ENCODE data around the gene GLS.

The GLS gene

DNA sequence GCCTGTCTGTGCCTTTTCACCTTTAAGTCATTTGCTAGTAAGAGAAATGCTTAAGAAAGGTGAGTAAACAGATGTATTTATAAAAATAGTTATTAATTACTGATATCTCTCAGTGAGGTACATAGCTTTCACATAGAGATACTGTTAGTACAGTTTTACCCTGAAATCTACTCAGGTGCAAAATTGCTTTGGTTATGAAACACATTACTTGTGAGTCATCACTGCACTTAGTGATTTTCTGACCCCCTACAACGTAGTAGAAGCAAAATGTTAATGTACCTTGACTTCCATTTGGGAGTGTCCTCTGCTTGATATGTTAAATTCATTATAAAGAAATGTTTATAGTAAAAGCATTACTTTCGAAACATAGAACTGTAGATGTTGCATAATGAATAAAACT is 6.5 kb downstream of the GLS start:
- DNase-seq (ENCODE audit: low spot score), result peak; percentile 34

DNA sequence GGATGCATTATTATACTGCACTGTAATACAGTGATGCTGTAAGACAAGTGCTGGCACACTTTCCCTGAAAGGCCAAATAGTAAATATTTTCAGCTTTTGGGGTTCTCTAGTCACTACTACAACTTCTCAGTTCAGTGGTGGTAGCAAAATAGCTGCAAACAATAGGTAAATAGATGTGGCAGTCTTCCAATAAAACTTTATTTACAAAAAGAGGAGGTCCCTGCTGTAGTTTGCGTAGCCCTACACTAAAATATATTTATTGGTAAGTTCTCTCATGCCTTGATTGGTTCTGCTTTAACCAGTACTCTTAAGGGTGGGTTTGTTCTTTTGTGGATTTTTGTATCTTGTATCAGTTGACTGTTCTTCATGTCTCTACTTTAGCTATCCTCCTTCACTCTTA is 7.8 kb downstream of the GLS start:
- DNase-seq (ENCODE audit: low spot score), result no peak

DNA sequence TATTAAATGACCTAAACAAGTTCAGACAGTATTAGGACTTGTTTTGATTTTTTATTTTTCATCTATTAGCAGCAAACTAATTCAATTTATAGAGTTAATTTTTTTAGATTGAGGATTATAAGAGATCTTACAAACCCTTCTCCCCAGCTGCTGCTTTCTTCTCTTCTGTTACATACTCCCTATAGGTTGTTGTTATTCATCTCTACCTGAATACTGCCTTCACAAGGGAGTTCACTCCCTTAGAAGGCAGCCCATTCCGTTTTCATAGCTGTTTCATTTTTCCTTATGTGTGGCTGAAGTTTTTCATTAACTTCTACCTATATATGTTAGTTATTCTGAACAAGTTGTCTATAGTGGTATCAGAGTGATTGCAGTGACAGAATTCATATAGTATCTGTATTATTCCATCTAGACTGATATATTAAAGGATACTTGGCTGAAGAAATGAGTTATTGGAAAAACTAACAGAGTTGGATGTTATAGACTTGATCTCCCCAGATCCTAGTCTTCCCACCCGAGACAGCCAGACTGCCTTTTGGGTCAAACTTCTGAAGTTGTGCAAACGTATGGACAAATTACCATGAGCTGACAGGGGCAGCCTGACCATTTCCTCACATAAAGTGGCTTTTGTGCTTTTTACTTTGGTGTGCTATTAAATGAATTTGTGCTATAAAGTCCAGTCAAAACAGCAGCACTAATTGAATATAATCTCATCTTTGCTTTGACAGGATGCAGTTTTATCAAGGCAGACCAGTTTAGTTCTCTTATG is 8.7 kb downstream of the GLS start:
- no peak for DNase-seq (ENCODE audit: low spot score)

- DNase-seq (ENCODE audit: low spot score), result no peak
Measured at GRCh38 chr2:190891372-190891771, 10.8 kb downstream of the GLS start.

- DNase-seq (ENCODE audit: low spot score), result no peak
Measured at GRCh38 chr2:190891889-190892288, 11.3 kb downstream of the GLS start.

DNA sequence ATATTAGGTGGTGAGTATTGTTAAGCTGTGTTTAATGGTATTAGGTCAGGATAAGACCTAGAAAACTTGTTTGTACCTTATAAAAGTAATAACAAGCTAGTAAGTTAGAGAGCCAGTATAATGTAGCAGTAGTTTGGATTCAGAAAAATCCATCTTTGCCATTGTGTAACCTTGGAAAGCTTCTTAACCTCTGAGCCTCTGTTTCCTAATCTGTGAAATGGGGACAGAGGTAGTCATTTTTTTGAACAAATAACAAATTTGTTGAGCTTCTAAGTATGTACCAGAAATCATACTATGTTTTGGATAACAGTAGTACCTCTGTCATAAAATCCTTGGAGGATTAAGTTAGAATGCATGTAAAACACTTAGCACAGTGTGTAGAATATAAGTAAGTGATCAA is 12.5 kb downstream of the GLS start:
- DNase-seq (ENCODE audit: low spot score), result no peak

DNA sequence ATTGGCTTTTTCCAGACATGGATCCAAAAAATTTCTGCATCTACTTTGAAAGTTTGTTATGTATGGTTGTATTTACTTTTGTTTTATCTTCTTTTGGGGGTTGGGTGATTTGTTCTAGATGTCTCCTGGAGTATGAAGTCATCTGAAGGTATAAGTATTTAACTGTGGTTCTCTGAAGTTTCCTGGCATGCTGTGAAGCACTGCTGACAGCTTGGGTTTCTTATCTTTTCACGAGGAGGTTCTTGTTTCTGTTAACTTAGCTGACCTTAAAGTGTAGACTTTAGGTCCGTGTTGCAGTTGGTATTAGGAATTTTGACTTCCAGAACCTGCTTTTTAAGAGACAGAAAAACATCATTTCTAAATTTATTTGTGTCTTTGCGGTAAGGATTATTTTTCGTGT is 15.9 kb downstream of the GLS start:
- DNase-seq (ENCODE audit: low spot score), result no peak

DNA sequence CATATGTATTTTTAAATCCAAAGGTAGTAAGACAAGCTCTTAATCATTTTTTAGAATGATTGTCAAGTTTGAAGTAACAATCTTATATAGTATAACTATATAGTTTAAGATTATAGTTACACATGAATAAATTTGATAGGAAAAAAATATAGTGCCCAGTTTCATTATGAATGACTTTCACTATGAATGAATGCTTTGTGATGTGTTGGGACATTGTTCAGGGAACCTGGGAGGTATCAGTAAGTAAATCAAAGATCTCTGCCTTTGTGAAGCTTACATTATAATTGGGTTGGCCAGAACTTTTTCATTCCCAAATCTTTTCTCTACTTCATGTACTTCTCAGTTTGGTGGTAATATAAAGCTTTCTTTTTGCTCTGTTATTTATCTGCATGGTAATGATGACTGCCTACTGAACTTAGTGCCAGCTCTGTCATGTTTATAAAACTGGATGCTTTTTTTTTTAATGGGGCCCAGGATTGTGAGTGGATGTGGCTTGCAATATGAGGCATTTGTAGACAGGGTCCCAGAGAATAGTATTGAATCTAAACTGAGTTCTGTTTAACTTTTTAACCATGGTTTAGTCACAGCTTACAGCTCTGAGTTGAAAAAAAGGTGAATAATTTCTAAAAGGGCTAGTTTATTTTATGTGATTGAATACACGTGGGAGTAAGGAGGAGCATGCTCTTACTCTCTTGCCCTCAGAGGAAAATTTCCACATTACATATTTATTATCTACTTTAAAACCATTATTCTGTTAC is 23.3 kb downstream of the GLS start:
- DNase-seq (ENCODE audit: low spot score), result no peak

GRCh38 chr2:190904640-190905261 is 24.1 kb downstream of the GLS start:
- no peak for DNase-seq (ENCODE audit: low spot score)

GRCh38 chr2:190908532-190908931 is 27.9 kb downstream of the GLS start:
- DNase-seq (ENCODE audit: low spot score), result no peak

- DNase-seq (ENCODE audit: low spot score), result no peak
Measured at GRCh38 chr2:190909680-190910079, 29.1 kb downstream of the GLS start.

GRCh38 chr2:190910341-190911136 is 29.9 kb downstream of the GLS start:
- DNase-seq (ENCODE audit: low spot score), result peak; percentile 22

GRCh38 chr2:190911813-190912212 is 31.2 kb downstream of the GLS start:
- DNase-seq (ENCODE audit: low spot score), result no peak

- no peak for DNase-seq (ENCODE audit: low spot score)
Measured at GRCh38 chr2:190912726-190913125, 32.1 kb downstream of the GLS start.

- DNase-seq (ENCODE audit: low spot score), result no peak
Measured at GRCh38 chr2:190913725-190914124, 33.1 kb downstream of the GLS start.

DNA sequence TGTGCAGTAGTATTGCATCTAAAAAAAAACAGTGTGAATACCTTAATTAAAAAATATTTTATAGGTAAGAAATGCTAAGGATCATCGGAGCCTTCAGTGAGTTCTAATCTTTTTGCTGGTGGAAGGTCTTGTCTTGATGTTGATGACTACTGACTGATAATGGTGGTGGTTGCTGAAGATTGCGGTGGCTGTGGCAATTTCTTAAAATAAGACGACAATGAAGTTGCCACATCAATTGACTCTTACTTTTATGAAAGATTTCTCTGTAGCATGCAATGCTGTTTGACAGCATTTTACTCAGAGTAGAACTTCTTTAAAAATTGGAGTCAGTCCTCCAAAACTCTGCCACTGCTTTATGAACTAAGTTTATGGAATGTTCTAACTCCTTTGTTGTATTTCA is 36.2 kb downstream of the GLS start:
- DNase-seq (ENCODE audit: low spot score), result no peak

- DNase-seq (ENCODE audit: low spot score), result no peak
Measured at GRCh38 chr2:190920085-190920484, 39.5 kb downstream of the GLS start.

DNA sequence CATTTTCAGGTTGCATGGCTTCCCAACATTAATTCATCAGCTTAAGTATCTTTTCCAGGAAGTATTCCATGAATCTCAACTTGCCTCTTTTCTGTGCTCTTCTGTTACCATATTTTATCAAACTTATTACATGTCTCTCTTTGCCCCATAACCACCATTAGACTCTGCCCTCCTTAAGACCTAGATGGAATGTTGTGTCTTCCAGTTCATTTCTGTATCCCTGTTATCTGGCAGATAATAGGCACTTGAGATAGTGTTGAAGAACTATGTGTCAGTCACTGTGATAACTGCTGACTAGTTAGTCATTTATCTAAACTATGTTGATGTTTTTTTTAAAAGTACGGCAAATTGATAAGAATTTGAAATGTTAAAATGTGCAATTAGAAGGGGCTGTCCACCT is 41.8 kb downstream of the GLS start:
- DNase-seq (ENCODE audit: low spot score), result no peak

GRCh38 chr2:190927301-190927700 is 46.7 kb downstream of the GLS start:
- DNase-seq (ENCODE audit: low spot score), result no peak

DNA sequence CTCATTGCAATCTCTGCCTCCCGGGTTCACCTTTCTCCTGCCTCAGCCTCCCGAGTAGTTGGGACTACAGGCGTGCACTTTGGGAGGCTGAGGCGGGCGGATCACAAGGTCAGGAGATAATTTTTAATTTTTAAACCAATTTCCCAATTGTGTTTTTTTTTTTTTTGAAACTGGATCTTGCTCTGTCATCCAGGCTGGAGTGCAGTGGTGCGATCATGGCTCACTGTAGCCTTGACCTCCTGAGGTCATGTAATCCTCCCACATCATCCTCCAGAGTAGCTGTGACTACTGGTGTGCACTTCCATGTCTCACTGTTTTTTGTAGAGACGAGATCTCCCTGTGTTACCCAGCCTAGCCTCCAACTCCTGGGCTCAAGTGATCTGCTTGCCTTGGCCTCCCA is 49.3 kb downstream of the GLS start:
- DNase-seq (ENCODE audit: low spot score), result no peak

- DNase-seq (ENCODE audit: low spot score), result no peak
Measured at GRCh38 chr2:190930411-190930810, 49.8 kb downstream of the GLS start.

DNA sequence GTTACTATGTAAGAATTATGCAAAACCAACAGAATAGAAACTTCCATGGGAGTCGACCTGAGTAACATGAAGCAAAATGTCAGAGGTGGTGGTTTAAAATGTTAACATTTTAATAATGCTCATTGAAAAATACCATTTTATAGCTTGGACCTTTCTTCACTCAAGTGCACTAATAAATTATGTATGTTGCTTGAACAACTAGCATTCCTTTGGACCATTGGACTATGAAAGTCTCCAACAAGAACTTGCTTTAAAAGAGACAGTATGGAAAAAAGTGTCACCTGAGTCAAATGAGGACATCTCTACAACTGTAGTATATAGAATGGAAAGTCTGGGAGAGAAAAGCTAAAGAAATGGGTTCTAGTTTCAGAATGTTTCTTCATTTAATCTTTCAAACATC is 51.9 kb downstream of the GLS start:
- DNase-seq (ENCODE audit: low spot score), result no peak

Measured in RKO (cell line).